OCI-LY3 (cell line): ENCODE measurements around the gene RNF112.

Experiments
- H2AFZ ChIP-seq: fragments of 200-600, 300-600 bp; shearing (Covaris generic); 2 replicates; pipeline ENCODE4 v1.6.0; 2014; ENCODE audit warnings: antibody characterized with exemption, low read depth, low read length
- H3K27ac ChIP-seq: fragments of 200-600, 300-600 bp; sonication (generic); 2 replicates; pipeline ENCODE4 v1.5.1; 2014; ENCODE audit warnings: mild to moderate bottlenecking, low read length, moderate library complexity, mixed read lengths
- H3K27me3 ChIP-seq: fragments of 200-600, 300-600 bp; sonication (generic); 2 replicates; pipeline ENCODE4 v1.6.1; 2014; ENCODE audit warnings: low read depth, low read length, mixed read lengths
- H3K36me3 ChIP-seq: fragments of 200-600, 300-600 bp; sonication (generic); replicated peaks from 2 replicates; pipeline ENCODE3; 2014; ENCODE audit warnings: low read depth, low read length, mixed read lengths
- H3K4me1 ChIP-seq: fragments of 300-600, 200-600 bp; sonication (generic); 2 replicates; pipeline ENCODE4 v1.6.1; 2014; ENCODE audit warnings: low read length, mixed read lengths
- H3K4me2 ChIP-seq: fragments of 200-600, 300-600 bp; sonication (generic); 2 replicates; pipeline ENCODE4 v1.6.1; 2014; ENCODE audit warnings: low read length, mixed read lengths
- H3K4me3 ChIP-seq: fragments of 300-600, 200-600 bp; sonication (generic); 2 replicates; pipeline ENCODE4 v1.5.1; 2014; ENCODE audit warnings: antibody characterized with exemption, mild to moderate bottlenecking, low read length, moderate library complexity
- H3K79me2 ChIP-seq: fragments of 300-600, 200-600 bp; shearing (Covaris generic); 2 replicates; pipeline ENCODE4 v1.6.1; 2014; ENCODE audit warnings: mild to moderate bottlenecking, low read length, mixed read lengths
- H3K9ac ChIP-seq: fragments of 300-600, 200-600 bp; shearing (Covaris generic); 2 replicates; pipeline ENCODE4 v1.6.0; 2014; ENCODE audit warnings: mild to moderate bottlenecking, low read length, moderate library complexity
- H3K9me3 ChIP-seq: fragments of 200-600, 300-600 bp; shearing (Covaris generic); 2 replicates; pipeline ENCODE4 v1.6.1; 2014; ENCODE audit warnings: low read length, mixed read lengths; ENCODE audit not compliant: insufficient read depth
- H4K20me1 ChIP-seq: fragments of 200-600, 300-600 bp; sonication (generic); 2 replicates; pipeline ENCODE4 v1.6.1; 2016; ENCODE audit warnings: low read length, mixed read lengths; ENCODE audit not compliant: insufficient read depth
- EZH2phosphoT487 ChIP-seq: fragments of 200-600 bp; shearing (Covaris generic); IDR thresholded peaks from 2 replicates; pipeline ENCODE4 v1.6.1; 2018; ENCODE audit warnings: antibody characterized with exemption, mixed run types, low read depth
- TF ChIP-seq, protein P1 (sequence below): fragments of 200-600, 300-600 bp; sonication (generic); IDR thresholded peaks from 2 replicates; pipeline ENCODE4 v1.5.1; 2014; ENCODE audit warnings: antibody characterized with exemption, low read length, low read depth

The RNF112 gene

DNA sequence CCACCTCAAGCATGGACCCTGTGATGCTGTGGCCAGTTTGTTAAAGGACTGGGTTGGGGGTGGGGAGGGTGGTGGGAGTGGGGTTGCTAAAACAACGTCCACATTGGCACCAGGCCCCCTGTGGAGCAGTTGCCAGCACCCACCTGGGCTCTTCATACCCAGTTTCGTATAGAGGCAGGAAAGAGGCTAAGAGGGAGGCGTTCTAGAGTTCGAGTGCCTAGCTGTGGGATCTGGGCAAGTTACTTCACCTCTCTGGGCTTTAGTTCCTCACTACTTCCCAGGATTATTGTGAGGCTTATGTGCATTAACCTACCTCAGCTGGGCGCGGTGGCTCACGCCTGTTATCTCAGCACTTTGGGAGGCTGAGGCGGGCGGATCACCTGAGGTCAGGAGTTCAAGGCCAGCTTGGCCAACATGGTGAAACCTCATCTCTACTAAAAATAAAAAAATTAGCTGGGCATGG, 25.5 kb upstream of the RNF112 start:
- Histone ChIP-seq H3K4me1 (no peaks in the 10 kb centered on the region), H2AFZ (no peak overlapping the region), H3K27me3 (no peaks in the 10 kb centered on the region), H3K9ac (no peak overlapping the region), H4K20me1 (no peaks in the 10 kb centered on the region), H3K36me3 (no peaks in the 10 kb centered on the region), H3K4me3 (no peak overlapping the region), H3K9me3 (no peaks in the 10 kb centered on the region), H3K4me2 (no peak overlapping the region), H3K27ac (no peak overlapping the region), H3K79me2 (no peaks in the 10 kb centered on the region)
- TF ChIP-seq, protein P1, sequence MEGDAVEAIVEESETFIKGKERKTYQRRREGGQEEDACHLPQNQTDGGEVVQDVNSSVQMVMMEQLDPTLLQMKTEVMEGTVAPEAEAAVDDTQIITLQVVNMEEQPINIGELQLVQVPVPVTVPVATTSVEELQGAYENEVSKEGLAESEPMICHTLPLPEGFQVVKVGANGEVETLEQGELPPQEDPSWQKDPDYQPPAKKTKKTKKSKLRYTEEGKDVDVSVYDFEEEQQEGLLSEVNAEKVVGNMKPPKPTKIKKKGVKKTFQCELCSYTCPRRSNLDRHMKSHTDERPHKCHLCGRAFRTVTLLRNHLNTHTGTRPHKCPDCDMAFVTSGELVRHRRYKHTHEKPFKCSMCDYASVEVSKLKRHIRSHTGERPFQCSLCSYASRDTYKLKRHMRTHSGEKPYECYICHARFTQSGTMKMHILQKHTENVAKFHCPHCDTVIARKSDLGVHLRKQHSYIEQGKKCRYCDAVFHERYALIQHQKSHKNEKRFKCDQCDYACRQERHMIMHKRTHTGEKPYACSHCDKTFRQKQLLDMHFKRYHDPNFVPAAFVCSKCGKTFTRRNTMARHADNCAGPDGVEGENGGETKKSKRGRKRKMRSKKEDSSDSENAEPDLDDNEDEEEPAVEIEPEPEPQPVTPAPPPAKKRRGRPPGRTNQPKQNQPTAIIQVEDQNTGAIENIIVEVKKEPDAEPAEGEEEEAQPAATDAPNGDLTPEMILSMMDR: no peak
- TF ChIP-seq EZH2phosphoT487: no peak

DNA sequence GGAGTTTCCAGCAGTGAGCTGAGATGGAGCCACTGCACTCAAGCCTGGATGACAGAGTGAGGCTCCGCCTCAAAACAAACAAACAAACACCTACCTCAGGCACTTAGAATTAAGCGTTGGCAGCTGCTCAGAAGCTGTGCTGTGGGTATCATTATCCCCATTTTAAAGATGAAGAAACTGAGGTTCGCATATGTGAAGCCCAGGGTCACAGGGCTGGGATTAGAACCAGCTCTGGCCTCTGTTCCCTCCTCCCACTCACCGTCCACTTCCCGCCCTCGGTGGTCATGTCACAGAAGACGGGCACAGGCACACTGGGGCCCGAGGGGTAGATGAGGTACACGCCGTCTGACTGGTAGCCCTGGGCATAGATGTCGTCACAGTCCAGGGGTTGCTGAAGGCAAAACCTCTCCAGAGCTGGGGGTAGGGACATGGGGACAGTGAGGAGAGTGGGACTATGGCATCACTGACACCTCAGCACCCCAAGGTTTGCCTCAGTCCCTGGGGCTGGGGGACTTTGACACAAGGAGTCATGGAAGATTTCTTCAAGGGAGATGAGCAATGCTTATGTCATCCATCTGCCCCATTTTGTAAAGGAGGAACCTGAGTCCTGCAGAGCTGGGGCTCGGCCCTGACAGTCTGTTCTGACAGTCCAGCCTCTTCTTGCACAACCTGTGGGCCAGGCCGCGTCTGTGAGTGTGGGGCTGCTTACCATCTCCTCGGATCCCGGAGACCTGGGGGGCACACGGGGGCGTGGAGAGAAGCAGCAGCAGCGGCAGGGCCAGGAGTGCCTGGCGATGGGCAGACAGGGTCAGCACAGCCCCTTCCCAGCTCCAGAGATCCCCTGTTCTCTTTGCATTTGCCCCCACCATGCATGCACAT, 24.7 kb upstream of the RNF112 start:
- no peak overlapping the region for H3K9ac ChIP-seq
- H3K4me3 ChIP-seq: no peak overlapping the region
- no peak overlapping the region for H3K4me2 ChIP-seq
- no peak overlapping the region for H2AFZ ChIP-seq
- H3K4me1 ChIP-seq: no peaks in the 10 kb centered on the region
- H3K27me3 ChIP-seq: no peaks in the 10 kb centered on the region
- H4K20me1 ChIP-seq: no peaks in the 10 kb centered on the region
- no peak overlapping the region for H3K27ac ChIP-seq
- TF ChIP-seq, protein P1: no peak
- no peak for TF ChIP-seq EZH2phosphoT487
- no peaks in the 10 kb centered on the region for H3K9me3 ChIP-seq
- H3K36me3 ChIP-seq: no peaks in the 10 kb centered on the region
- no peaks in the 10 kb centered on the region for H3K79me2 ChIP-seq

DNA sequence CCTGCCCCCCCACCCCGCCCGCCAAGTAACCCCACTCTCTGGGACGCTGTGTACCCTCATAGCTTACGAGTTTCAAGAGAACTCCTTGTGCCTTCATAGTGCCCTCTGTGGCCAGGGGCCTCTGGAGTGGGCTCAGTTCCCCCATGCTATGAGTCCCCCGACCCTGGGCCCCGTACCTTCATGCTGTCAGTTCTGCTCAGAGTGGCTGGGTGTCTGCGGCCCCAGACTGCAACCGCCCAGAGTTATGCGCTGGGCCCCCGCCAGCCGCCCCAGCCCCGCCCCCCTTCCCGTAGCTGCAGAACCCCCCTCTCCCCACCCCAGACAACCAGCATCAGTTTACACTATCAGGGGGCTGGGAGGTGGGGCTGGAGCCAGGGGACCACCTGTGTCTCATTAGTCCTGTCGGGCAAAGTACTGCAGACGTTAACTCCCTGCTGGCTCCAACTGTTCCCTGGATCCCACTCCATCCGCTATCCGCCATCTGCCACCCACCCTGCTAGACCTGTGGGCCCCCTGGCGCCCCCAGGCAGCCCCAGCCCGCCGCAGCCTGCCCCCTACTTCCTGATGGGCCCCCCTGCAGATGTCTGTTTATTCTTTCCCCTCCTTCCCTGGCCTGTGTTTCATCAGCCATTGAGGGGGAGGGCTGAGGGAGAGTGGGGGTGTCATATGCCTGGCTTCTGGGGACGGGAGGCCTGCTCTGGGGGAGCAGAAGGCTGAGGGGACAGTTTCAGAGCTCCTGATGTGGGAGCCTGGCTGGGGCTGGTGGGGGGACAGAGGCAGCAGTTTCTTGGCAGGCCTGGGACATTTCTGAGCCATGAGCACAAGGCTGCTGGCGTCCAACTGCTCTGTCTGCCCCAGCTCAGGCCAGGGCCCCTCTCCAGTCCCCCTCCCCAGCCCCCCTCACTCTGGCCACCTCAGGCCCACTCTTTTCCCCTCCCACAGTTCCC, 23.8 kb upstream of the RNF112 start, which contains the start of gene MFAP4:
TSS of gene MFAP4 (minus strand) at position 217 of the 947 bp plus-strand sequence. CDS start at position 182, 35 bp downstream.
- Histone ChIP-seq H3K4me2 (no peak within 1 kb of the TSS), H3K27me3 (no peaks in the 10 kb centered on the region), H3K9me3 (no peaks in the 10 kb centered on the region), H3K4me3 (no peak within 1 kb of the TSS), H2AFZ (no peak within 1 kb of the TSS), H3K79me2 (no peaks in the 10 kb centered on the region), H3K9ac (no peak within 1 kb of the TSS), H3K36me3 (no peaks in the 10 kb centered on the region), H4K20me1 (no peaks in the 10 kb centered on the region), H3K4me1 (no peaks in the 10 kb centered on the region), H3K27ac (no peak within 1 kb of the TSS)
- TF ChIP-seq, protein P1: no peak
- no peak for TF ChIP-seq EZH2phosphoT487
